IgD-negative memory B cell (primary cell): ENCODE results near the gene CHMP4B. TPM values are rescaled to one million over a fixed set of nuclear protein-coding genes. Genes with fewer than 3 reads are reported as not detected.

Source experiments
- H3K27ac Mint-ChIP-seq, 3 donors: one replicate each; pipeline ENCODE4 v1.8.0; 2020 to 2022; ENCODE audit warnings: mild to moderate bottlenecking in 3 of 3, mixed read lengths in 3 of 3, moderate library complexity in 1 of 3
- H3K27me3 Mint-ChIP-seq: one replicate; pipeline ENCODE4 v1.8.0; 2021; ENCODE audit warnings: mixed read lengths
- H3K36me3 Mint-ChIP-seq: one replicate; pipeline ENCODE4 v1.8.0; 2020; ENCODE audit warnings: mild to moderate bottlenecking, mixed read lengths
- H3K4me1 Mint-ChIP-seq, 3 donors: one replicate each; pipeline ENCODE4 v1.8.0; 2020 to 2022; ENCODE audit warnings: mixed read lengths in 3 of 3, mild to moderate bottlenecking in 1 of 3
- H3K4me3 Mint-ChIP-seq, 4 donors: one replicate each; pipeline ENCODE4 v1.8.0; 2020 to 2022; ENCODE audit warnings: mild to moderate bottlenecking in 4 of 4, mixed read lengths in 4 of 4, moderate library complexity in 3 of 4
- H3K9me3 Mint-ChIP-seq, 3 donors: one replicate each; pipeline ENCODE4 v1.8.0; 2020 to 2021; ENCODE audit warnings: mixed read lengths in 3 of 3, mild to moderate bottlenecking in 1 of 3
- polyA plus RNA-seq: library from polyadenylated mRNA; unstranded; fragments of 300-500 nt; fragmentation: Illumina TruSeq; gene quantifications from one replicate; pipeline ENCODE4 v1.2.3, GENCODE V29; 2021

The CHMP4B gene
- polyA plus RNA-seq, 1 donor from 2014 or later, result 11.8 TPM

DNA sequence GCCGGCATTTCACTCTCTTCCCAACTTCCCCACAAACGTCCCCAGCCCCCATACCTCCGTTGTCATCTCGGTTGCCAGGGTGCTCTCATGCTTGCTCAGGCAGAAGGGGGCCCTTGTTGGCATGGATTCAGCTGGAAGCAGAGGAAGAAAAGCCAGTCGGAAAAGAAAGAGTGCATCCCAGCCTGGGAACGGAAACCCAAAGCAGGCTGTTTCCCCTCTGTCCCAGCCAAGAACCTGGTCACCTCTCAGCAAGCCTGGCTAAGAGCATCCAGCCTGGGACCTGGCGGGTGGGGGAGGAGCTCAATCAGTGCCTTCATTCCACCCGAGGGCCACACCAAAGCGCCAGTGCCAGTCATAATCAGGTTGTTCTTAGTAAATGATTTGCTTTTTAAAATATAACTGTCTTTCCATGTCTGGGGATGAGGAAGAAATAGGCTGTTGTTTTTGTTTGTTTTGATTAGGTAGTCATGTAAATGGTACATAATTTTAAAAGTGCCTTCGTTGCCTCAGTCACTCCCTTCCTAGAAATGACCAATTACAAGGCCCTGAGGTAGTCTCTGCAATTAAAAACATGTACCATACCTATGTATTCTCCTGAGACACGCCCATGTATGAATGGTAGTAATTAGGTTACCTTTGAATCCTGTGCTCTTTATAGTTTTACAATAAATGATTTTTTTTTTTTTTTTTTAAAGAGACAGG is 21.1 kb downstream of the CHMP4B start:
- Mint-ChIP-seq H3K36me3 (peaks cover 4% of the 10 kb centered on the region), H3K27me3 (no peaks in the 10 kb centered on the region), H3K9me3 (no peaks in the 10 kb centered on the region), H3K4me3 (no peak overlapping the region), H3K27ac (no peak overlapping the region), H3K4me1 (peaks cover 41 to 69% (median 61%) of the 10 kb centered on the region in 3 donors)

DNA sequence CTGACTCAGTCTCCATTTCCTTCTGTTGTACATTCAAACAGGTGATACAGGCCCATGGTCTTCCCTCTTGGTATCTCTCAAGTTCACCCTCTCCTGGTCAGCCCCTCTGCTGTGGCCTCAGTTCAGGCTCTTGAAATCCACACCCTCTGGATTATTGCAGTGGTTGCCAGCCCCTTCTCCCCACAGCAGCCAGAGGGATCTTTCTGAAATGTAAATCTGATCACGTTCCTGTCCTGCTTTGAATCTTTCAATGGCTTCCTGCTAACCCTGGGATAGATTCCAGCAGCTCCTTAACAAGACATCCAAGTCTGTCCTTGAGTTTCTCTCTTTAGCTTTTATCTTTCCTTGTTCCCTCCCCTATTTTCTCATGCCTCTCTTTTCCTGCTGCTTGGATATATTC is 22.2 kb downstream of the CHMP4B start:
- no peaks in the 10 kb centered on the region for H3K9me3 Mint-ChIP-seq
- no peaks in the 10 kb centered on the region for H3K27me3 Mint-ChIP-seq
- H3K27ac Mint-ChIP-seq, result peak overlapping the region in 1 of 3 donors; percentile 29
- peaks cover 42 to 71% (median 62%) of the 10 kb centered on the region in 3 donors for H3K4me1 Mint-ChIP-seq
- H3K36me3 Mint-ChIP-seq, result peaks cover 4% of the 10 kb centered on the region
- H3K4me3 Mint-ChIP-seq, result no peak overlapping the region

DNA sequence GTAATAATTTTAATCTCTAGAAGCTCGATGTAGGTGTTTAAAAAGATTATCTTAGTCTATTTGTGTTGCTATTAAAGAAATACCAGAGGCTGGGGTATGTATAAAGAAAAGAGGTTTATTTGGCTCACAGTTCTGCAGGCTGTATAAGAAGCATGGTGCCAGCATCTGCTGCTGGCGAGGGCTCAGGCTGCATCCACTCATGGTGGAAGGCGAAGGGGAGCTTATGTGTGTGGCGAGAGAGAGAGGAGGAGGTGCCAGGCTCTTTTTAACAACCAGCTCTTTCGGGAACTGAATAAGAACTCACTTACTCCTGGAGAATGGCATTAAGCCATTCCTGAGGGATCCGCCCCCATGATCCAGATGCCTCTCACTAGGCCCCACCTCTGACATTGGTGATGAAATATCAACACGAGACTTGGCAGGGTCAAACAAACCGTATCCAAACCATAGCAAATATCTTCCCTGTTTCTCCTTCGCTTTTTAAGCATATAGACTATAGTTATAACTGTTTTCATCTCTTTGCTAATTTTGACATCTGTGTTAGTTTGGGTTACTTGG is 24.5 kb downstream of the CHMP4B start:
- no peaks in the 10 kb centered on the region for H3K9me3 Mint-ChIP-seq
- H3K27me3 Mint-ChIP-seq, result no peaks in the 10 kb centered on the region
- peaks cover 50 to 58% (median 58%) of the 10 kb centered on the region in 3 donors for H3K4me1 Mint-ChIP-seq
- peaks cover 3% of the 10 kb centered on the region for H3K36me3 Mint-ChIP-seq
- no peak overlapping the region for H3K4me3 Mint-ChIP-seq
- no peak overlapping the region for H3K27ac Mint-ChIP-seq

DNA sequence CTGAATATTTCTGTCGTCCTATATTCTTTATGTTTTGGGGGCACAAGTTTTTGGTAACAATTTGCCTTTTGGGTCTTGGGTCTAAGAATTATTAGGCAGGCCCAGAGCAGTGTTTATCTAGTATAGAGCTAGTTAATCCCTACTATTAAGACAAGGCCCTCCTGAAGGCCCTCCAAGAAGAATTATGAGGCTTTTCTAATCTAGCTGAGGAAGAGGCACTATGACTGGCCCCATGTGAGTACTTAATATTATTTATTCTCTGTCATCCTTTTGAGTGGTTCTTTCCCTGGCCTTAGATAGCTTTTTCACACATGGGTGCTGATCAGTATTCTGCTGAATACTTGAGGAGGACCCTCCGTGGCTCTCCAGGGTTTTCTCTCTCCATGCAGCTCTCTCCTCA is 25.1 kb downstream of the CHMP4B start:
- Mint-ChIP-seq H3K27ac (no peak overlapping the region), H3K4me3 (peak overlapping the region in 1 of 4 donors; percentile 60), H3K9me3 (no peaks in the 10 kb centered on the region), H3K4me1 (peaks cover 54 to 64% (median 61%) of the 10 kb centered on the region in 3 donors), H3K27me3 (no peaks in the 10 kb centered on the region), H3K36me3 (peaks cover 2% of the 10 kb centered on the region)

DNA sequence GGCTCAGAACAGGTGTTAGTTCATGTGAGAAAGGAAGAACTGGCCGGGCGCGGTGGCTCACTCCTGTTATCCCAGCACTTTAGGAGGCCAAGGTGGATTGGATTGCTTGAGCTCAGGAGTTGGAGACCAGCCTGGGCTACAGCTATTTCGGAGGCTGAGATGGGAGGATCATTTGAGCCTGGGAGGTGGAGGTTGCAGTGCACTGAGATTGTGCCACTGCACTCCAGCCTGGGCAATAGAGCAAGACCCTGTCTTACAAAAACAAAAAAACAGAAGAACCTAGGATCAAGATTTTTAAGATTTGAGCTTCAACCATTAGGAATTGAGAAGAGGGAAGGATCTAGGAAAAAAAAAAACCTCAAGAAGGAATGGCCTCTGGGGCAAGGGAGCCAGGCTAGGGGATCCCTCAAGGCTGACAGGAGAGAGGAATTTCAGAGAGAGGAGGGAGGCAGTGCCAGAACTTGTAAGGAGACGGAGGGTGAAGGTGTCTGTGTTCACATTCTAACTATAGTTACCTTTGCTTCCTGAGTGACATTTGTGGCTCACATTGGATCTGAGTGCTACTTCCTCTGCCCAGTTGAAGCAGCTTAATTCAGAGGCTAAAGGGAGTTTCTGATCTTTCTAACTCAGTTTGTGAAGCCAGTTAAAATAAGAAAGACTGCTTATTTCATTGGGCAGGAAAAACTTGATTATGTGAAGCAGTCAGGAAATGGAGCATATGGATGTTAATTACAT is 26.1 kb downstream of the CHMP4B start:
- Mint-ChIP-seq H3K27ac (peak overlapping the region in 1 of 3 donors; percentile 84), H3K27me3 (no peaks in the 10 kb centered on the region), H3K4me3 (peak overlapping the region in 1 of 4 donors; percentile 63), H3K36me3 (peaks cover 2% of the 10 kb centered on the region), H3K4me1 (peaks cover 59 to 67% (median 63%) of the 10 kb centered on the region in 3 donors), H3K9me3 (no peaks in the 10 kb centered on the region)

DNA sequence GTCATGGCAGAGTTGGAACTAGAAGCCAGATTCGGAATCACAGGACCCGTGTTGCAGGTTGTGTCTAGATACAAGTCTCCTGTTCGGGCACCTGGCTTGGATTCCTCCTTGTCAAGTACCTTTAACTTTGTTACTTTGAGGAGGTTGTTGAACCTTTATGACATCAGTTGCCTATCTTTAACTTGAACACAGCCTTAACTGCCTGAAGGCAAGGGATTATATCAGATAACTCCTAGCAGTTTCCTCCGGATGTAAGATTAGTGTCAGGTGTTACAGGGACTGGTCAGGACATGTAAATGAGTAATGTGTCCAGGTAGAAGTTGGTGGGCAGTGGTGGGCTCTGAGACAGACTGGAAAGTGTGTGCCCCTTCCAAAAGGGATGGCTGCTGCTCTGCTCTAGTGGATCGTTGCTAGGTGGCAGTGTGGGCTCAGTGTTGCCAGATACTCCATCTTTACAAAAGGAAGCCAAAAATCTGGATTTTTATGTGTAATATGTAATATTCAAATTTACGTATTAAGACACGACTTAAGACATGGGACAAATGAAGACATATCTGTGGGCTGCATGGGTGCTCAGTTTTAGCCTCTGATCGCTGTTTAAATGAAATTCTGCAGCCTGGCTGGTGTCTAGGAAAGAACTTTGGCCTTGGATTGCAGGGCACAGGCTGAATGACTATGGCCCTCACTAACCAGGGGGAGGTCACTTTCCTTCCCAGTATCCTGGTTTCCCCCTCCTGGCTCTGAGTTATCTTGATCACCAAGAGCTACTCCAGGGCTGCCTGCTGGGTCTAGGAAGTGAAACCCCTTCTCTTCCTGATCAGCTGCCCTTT is 27.1 kb downstream of the CHMP4B start:
- Mint-ChIP-seq H3K27me3 (no peaks in the 10 kb centered on the region), H3K4me3 (peak overlapping the region in 1 of 4 donors; percentile 34), H3K9me3 (no peaks in the 10 kb centered on the region)

DNA sequence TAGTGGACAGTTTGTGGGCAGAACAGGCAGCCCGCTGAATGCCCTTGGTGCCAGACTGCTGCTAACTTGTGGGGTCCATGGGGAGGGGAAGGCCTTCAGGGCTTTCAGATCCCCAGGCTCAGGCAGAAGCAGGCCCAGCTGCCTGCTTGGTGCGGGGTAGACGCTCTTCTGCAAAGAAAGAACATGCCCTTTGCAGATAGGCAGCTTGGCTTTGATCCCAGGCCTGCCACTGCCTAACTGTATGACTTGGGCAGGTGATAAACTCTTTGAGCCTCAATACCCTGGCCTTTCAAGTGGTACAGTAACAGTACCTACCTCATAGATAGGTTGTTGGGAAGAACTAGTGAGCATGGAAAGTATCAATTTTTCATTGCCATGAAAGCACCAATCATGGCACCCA is 28.4 kb downstream of the CHMP4B start:
- Mint-ChIP-seq H3K4me1 (peaks cover 75 to 78% (median 77%) of the 10 kb centered on the region in 3 donors), H3K27me3 (no peaks in the 10 kb centered on the region), H3K4me3 (no peak overlapping the region), H3K27ac (peak overlapping the region in 1 of 3 donors; percentile 33), H3K9me3 (no peaks in the 10 kb centered on the region), H3K36me3 (no peaks in the 10 kb centered on the region)

More for the DNA sequence above, 27.1 kb downstream of the CHMP4B start:
- no peaks in the 10 kb centered on the region for H3K36me3 Mint-ChIP-seq
- H3K27ac Mint-ChIP-seq, result no peak overlapping the region
- peaks cover 67 to 74% (median 69%) of the 10 kb centered on the region in 3 donors for H3K4me1 Mint-ChIP-seq

DNA sequence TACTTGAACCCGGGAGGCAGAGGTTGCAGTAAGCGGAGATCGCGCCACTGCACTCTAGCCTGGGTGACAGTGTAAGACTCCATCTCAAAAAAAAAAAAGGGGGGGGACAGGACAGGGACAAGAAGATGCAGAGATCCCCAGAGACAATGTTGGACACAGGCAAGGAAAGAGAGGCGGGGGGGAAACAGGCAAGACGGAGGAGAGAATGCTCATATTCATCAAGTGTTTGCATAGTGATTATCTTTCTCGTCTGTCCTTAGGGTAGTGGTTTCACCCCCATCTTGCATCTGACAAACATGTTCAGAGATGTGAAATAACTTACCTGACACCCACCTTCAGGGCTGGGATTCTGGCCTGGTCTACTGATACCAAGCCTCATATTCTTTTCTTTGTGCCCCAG is 29.0 kb downstream of the CHMP4B start:
- H3K27me3 Mint-ChIP-seq, result no peaks in the 10 kb centered on the region
- peak overlapping the region in 2 of 3 donors; percentile 9 to 11 for H3K27ac Mint-ChIP-seq
- H3K9me3 Mint-ChIP-seq, result no peaks in the 10 kb centered on the region
- peaks cover 74 to 78% (median 75%) of the 10 kb centered on the region in 3 donors for H3K4me1 Mint-ChIP-seq
- peak overlapping the region in 1 of 4 donors; percentile 23 for H3K4me3 Mint-ChIP-seq
- H3K36me3 Mint-ChIP-seq, result no peaks in the 10 kb centered on the region

DNA sequence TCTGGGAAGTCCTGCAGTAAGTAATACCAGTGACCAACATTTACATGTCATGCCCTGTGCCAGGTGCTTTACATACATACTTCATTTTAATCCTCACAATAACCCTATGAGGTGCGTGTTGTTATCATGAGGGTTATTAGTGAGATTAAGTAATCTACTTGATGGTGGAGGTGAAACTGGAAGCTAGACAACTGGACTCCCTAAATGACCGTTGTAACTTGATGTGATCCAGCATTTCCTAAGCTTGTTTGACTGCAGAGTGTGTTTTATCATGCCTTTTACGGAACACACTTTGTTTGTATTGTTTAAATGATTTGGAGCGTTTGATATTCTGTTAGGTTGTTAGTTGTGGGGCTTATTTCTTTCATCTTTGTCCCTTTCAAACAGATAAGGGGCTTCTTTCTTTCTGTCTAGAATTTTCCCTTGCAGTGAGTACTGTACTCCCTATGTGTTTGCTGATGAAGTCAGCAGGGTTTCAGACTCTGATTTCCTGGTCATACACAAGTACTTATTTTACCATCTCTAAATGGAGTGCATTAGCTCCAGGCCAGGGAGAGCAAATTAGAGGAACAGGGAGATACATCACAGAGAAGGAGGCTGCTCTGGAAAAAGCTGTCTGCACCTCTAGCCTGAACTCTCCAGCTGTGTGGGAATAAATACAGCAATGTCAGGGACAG is 29.7 kb downstream of the CHMP4B start:
- peaks cover 67 to 78% (median 75%) of the 10 kb centered on the region in 3 donors for H3K4me1 Mint-ChIP-seq
- peak overlapping the region in 2 of 3 donors; percentile 9 to 63 for H3K27ac Mint-ChIP-seq
- H3K36me3 Mint-ChIP-seq, result no peaks in the 10 kb centered on the region
- H3K27me3 Mint-ChIP-seq, result no peaks in the 10 kb centered on the region
- no peaks in the 10 kb centered on the region for H3K9me3 Mint-ChIP-seq
- H3K4me3 Mint-ChIP-seq, result peak overlapping the region in 1 of 4 donors; percentile 67

DNA sequence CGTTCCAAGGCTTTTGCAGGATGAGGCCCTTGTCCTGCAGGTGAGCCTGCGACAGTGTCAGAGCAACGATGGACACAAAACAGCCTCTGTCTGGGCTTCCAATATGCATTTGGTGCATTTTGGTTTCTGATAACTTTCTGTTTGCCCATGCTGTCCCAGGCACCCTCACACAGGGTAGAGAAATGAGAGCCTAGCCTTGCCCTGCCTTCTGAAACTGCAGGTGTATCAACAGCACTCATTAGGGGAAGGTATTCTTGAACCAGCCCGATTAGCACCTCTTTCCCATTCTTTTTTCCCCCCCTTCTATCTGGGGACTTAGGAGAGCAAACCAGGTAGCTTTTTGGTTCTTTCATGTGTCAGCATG is 30.3 kb downstream of the CHMP4B start:
- Mint-ChIP-seq H3K36me3 (no peaks in the 10 kb centered on the region), H3K27me3 (no peaks in the 10 kb centered on the region), H3K9me3 (no peaks in the 10 kb centered on the region), H3K4me1 (peaks cover 67 to 79% (median 74%) of the 10 kb centered on the region in 3 donors), H3K27ac (peak overlapping the region in 1 of 3 donors; percentile 48), H3K4me3 (no peak overlapping the region)

DNA sequence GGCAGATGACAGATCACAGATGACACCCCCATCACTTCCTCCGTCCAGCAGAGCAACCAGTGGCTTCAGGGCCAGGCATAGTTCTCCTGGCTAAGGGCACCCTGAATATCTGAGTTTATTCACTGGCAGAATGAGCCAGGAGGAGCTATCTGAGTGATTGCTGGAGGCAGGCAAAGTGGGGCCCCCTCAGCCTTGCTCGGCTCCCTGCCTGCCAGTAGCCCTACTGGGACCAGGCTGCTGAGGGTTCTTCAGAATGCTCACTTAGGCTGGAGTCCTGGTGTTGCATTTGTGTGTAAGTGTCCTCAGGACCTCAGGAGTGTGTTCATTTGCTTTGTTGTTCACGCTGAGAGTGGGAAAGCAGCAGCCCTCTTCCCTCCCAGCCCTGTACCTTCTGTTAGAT is 31.2 kb downstream of the CHMP4B start:
- Mint-ChIP-seq H3K4me3 (peak overlapping the region in 2 of 4 donors; percentile 33 to 88), H3K27me3 (no peaks in the 10 kb centered on the region), H3K27ac (peak overlapping the region in 1 of 3 donors; percentile 80), H3K4me1 (peaks cover 67 to 80% (median 73%) of the 10 kb centered on the region in 3 donors), H3K36me3 (no peaks in the 10 kb centered on the region), H3K9me3 (no peaks in the 10 kb centered on the region)

DNA sequence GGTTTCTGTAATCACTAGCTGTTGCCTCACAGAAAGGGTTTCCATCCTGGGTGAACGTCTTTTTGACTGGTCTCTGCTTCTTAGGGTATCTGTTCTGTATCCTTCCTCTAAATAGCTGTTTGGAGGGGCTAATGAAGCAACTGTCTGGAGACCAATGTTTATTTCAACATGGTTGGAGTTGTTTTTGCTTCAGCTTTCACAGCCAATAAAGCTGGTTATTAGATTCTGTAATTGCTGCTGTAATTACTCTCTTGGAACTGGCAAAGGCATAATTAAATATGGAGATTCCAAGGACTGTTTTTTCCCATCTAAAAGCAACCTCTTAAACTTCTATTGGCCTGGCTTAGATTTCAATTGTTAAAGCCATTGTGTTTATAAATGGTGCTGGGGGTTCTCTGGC is 31.9 kb downstream of the CHMP4B start:
- Mint-ChIP-seq H3K4me1 (peaks cover 62 to 78% (median 71%) of the 10 kb centered on the region in 3 donors), H3K27ac (peak overlapping the region; percentile 53 to 82 (median 80)), H3K36me3 (no peaks in the 10 kb centered on the region), H3K9me3 (no peaks in the 10 kb centered on the region), H3K4me3 (peak overlapping the region in 2 of 4 donors; percentile 30 to 88), H3K27me3 (no peaks in the 10 kb centered on the region)

DNA sequence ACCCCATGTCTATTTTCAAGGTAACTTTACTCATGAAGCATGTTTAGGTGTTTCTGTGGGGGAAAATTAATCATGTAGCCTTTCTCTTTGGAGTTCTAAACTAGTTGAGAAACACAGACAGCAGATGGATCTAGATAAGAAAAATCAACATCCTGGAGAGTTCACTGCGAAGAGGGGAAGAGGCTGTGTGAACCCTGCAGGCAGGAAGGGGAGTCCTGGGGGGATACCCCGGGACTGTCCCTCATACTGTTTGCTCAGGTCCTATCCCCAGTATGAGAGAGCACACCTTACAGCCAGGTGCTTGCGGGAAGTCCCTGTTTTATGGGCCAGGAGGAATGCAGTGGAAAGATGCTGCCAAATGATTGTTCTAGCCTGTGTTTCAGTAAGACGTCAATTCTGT is 32.7 kb downstream of the CHMP4B start:
- Mint-ChIP-seq H3K4me3 (peak overlapping the region in 2 of 4 donors; percentile 13 to 77), H3K27ac (peak overlapping the region; percentile 53 to 80 (median 64)), H3K36me3 (no peaks in the 10 kb centered on the region), H3K4me1 (peaks cover 58 to 75% (median 63%) of the 10 kb centered on the region in 3 donors), H3K9me3 (no peaks in the 10 kb centered on the region), H3K27me3 (no peaks in the 10 kb centered on the region)
